B cell (primary cell): ENCODE data around the gene EIF2S1. TPM values are rescaled to one million over a fixed set of nuclear protein-coding genes. Genes with fewer than 3 reads are reported as not detected.

Experiments
- ATAC-seq: fragments of 200-7000 bp; cut with Tn5 transposase; one replicate; pipeline ENCODE4 v1.10.0; 2021; ENCODE audit warnings: low read depth, mild to moderate bottlenecking, moderate number of reproducible peaks, moderate library complexity
- CTCF ChIA-PET: fragments of 350-600 bp; sonication (Branson Sonifier 250); formaldehyde crosslinking; loops from one replicate; lab custom pipeline; 2021; ENCODE audit warnings: antibody characterized with exemption, inconsistent platforms; lab: Charles Lee
- POLR2A ChIA-PET: fragments of 350-600 bp; sonication (Branson Sonifier 250); formaldehyde crosslinking; loops from one replicate; lab custom pipeline; 2021; ENCODE audit warnings: antibody characterized with exemption; lab: Charles Lee
- DNase-seq: peaks from one replicate; pipeline ENCODE4 v3.0.0; 2013
- H2AFZ ChIP-seq: 2 replicates; pipeline ENCODE4 v1.6.1; 2012; ENCODE audit warnings: mild to moderate bottlenecking, low read depth, low read length; ENCODE audit not compliant: insufficient read depth, poor library complexity, severe bottlenecking
- H3K27ac ChIP-seq, 2 donors: 1 replicate in 1 of 2; 2 replicates in 1 of 2; pipeline ENCODE4 v1.5.1; 2012 to 2013; ENCODE audit warnings: low read length in 2 of 2, mild to moderate bottlenecking in 2 of 2, moderate library complexity in 1 of 2
- H3K27me3 ChIP-seq, 4 experiments: fragments of 200-600 bp in 1 of 4; sonication (generic) in 1 of 4; replicated peaks in 1 of 4; 1 replicate in 2 of 4; 2 replicates in 2 of 4; pipeline versions ENCODE4 v1.6.1 to v1.7.0; 2013 to 2016; ENCODE audit warnings: low read length in 3 of 4, mild to moderate bottlenecking in 2 of 4, mixed read lengths in 1 of 4, moderate library complexity in 1 of 4; ENCODE audit not compliant: insufficient read depth in 4 of 4, control insufficient read depth in 3 of 4; ENCODE audit errors: control extremely low read depth in 1 of 4
- H3K36me3 ChIP-seq, 2 experiments: replicated peaks in 1 of 2; 1 replicate in 1 of 2; 2 replicates in 1 of 2; pipeline versions ENCODE4 v1.6.1 to v1.7.1; 2013; ENCODE audit warnings: low read length in 1 of 2; ENCODE audit not compliant: insufficient read depth in 2 of 2, control insufficient read depth in 1 of 2; ENCODE audit errors: control extremely low read depth in 1 of 2, extremely low read depth in 1 of 2
- H3K4me1 ChIP-seq, 2 donors: fragments of 200-600 bp in 1 of 2; sonication (generic) in 1 of 2; 1 replicate in 1 of 2; 2 replicates in 1 of 2; pipeline versions ENCODE4 v1.5.1 to v1.6.1; 2013 to 2017; ENCODE audit warnings: low read length in 2 of 2; ENCODE audit not compliant: control insufficient read depth in 2 of 2, insufficient read depth in 2 of 2
- H3K4me2 ChIP-seq: replicated peaks from 2 replicates; pipeline ENCODE3; 2012; ENCODE audit warnings: mild to moderate bottlenecking, low read depth, low read length; ENCODE audit not compliant: poor library complexity, severe bottlenecking
- H3K4me3 ChIP-seq, 5 experiments: fragments of 200-600 bp in 1 of 5; sonication (generic) in 1 of 5; 1 replicate in 3 of 5; 2 replicates in 2 of 5; pipeline versions ENCODE4 v1.5.1 to v1.7.0; 2011 to 2016; ENCODE audit warnings: low read length in 4 of 5, mild to moderate bottlenecking in 4 of 5, low read depth in 2 of 5, control low read depth in 1 of 5, moderate library complexity in 1 of 5; ENCODE audit not compliant: insufficient read depth in 1 of 5; ENCODE audit errors: control extremely low read depth in 1 of 5, extremely low read depth in 1 of 5
- H3K79me2 ChIP-seq: fragments of 200-600 bp; sonication (generic); one replicate; pipeline ENCODE4 v1.6.0; 2016; ENCODE audit warnings: low read length; ENCODE audit not compliant: control insufficient read depth, insufficient read depth
- H3K9ac ChIP-seq: fragments of 200-600 bp; sonication (generic); 2 replicates; pipeline ENCODE4 v1.6.1; 2017; ENCODE audit warnings: mild to moderate bottlenecking, low read length, moderate library complexity
- H3K9me3 ChIP-seq, 3 donors: one replicate each; pipeline versions ENCODE4 v1.6.1 to v1.7.1; 2013; ENCODE audit warnings: low read length in 2 of 3; ENCODE audit not compliant: control insufficient read depth in 2 of 3, insufficient read depth in 1 of 3; ENCODE audit errors: control extremely low read depth in 1 of 3
- H4K20me1 ChIP-seq: 2 replicates; pipeline ENCODE4 v1.6.0; 2012; ENCODE audit warnings: mild to moderate bottlenecking, low read length; ENCODE audit not compliant: insufficient read depth, control insufficient read depth, poor library complexity, severe bottlenecking
- H3K27ac Mint-ChIP-seq: one replicate; pipeline ENCODE4 v1.8.0; 2021; ENCODE audit warnings: mixed read lengths
- H3K27me3 Mint-ChIP-seq: one replicate; pipeline ENCODE4 v1.8.0; 2021; ENCODE audit warnings: mixed read lengths
- H3K4me1 Mint-ChIP-seq: one replicate; pipeline ENCODE4 v1.8.0; 2021; ENCODE audit warnings: mixed read lengths
- H3K4me3 Mint-ChIP-seq: one replicate; pipeline ENCODE4 v1.8.0; 2021; ENCODE audit warnings: mixed read lengths
- H3K9me3 Mint-ChIP-seq: one replicate; pipeline ENCODE4 v1.8.0; 2022; ENCODE audit warnings: mixed read lengths; ENCODE audit not compliant: insufficient read depth
- EZH2 ChIP-seq: IDR thresholded peaks from 2 replicates; pipeline ENCODE4 v1.6.1; 2012; ENCODE audit warnings: borderline replicate concordance, low read depth, mild to moderate bottlenecking, moderate library complexity, low read length; ENCODE audit not compliant: insufficient read depth, poor library complexity, severe bottlenecking
- WGBS: methylation state at CpG from one replicate; pipeline ENCODE4 v1.1.5; 2013; ENCODE audit warnings: missing lambda C conversion rate; ENCODE audit not compliant: insufficient coverage; 5-methylcytosine and 5-hydroxymethylcytosine counted together
- intact Hi-C: fragments of 100-400 bp; cut with micrococcal nuclease; formaldehyde crosslinking; loops from one replicate; pipeline ENCODE4 v1.10.0; 2022
- polyA plus RNA-seq: library from polyadenylated mRNA; depleted of rRNA; stranded (reverse); fragments of >200 nt; gene quantifications from 2 replicates; pipeline ENCODE4 v1.2.3, GENCODE V29; 2012
- total RNA-seq, 2 donors: library from RNA; stranded (reverse); fragments of 120-200 nt in 1 of 2; gene quantifications; 1 replicate in 1 of 2; 2 replicates in 1 of 2; pipeline versions ENCODE4 v1.2.3 to v1.2.4, GENCODE V29; 2013 to 2022
- TF ChIP-seq, protein P1 (sequence below): fragments of 200-600 bp; IDR thresholded peaks from one replicate; pipeline ENCODE4 v1.8.0; 2022; ENCODE audit warnings: antibody characterized with exemption, mild to moderate bottlenecking

EIF2S1 gene
- total and polyA plus RNA-seq, 2 donors (not counting 1 experiment from before 2014, with no cell fraction given): 10.4 to 39.9 TPM

- no peaks in the 10 kb centered on the region for H3K9me3 Mint-ChIP-seq
- WGBS: 100% methylated on average over 2 of the region's 5 CpGs
- ChIA-PET POLR2A (no interaction called here), CTCF (interaction anchor here (0.6 kb wide), 1 partner anchor 9 kb away, joined by 5 read pairs; no protein-coding TSS in a partner anchor)
- no peaks in the 10 kb centered on the region for H3K4me1 Mint-ChIP-seq
- intact Hi-C loops: no loop called here
- TF ChIP-seq EZH2: no peak
- TF ChIP-seq, protein P1, sequence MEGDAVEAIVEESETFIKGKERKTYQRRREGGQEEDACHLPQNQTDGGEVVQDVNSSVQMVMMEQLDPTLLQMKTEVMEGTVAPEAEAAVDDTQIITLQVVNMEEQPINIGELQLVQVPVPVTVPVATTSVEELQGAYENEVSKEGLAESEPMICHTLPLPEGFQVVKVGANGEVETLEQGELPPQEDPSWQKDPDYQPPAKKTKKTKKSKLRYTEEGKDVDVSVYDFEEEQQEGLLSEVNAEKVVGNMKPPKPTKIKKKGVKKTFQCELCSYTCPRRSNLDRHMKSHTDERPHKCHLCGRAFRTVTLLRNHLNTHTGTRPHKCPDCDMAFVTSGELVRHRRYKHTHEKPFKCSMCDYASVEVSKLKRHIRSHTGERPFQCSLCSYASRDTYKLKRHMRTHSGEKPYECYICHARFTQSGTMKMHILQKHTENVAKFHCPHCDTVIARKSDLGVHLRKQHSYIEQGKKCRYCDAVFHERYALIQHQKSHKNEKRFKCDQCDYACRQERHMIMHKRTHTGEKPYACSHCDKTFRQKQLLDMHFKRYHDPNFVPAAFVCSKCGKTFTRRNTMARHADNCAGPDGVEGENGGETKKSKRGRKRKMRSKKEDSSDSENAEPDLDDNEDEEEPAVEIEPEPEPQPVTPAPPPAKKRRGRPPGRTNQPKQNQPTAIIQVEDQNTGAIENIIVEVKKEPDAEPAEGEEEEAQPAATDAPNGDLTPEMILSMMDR: no peak
- Histone ChIP-seq H2AFZ (no peak overlapping the region), H3K9ac (no peak overlapping the region), H4K20me1 (no peaks in the 10 kb centered on the region), H3K4me2 (no peak overlapping the region), H3K27me3 (no peaks in the 10 kb centered on the region), H3K79me2 (no peaks in the 10 kb centered on the region), H3K9me3 (no peaks in the 10 kb centered on the region), H3K4me3 (no peak overlapping the region), H3K4me1 (no peaks in the 10 kb centered on the region), H3K36me3 (peaks cover 13 to 45% of the 10 kb centered on the region in 2 experiments), H3K27ac (no peak overlapping the region)
- no peak overlapping the region for H3K4me3 Mint-ChIP-seq
- H3K27ac Mint-ChIP-seq: no peak overlapping the region
- no peak for ATAC-seq
- no peaks in the 10 kb centered on the region for H3K27me3 Mint-ChIP-seq
- DNase-seq: no peak
Observed at GRCh38 chr14:67331368-67332125, 28.6 kb upstream of the EIF2S1 start.

DNA sequence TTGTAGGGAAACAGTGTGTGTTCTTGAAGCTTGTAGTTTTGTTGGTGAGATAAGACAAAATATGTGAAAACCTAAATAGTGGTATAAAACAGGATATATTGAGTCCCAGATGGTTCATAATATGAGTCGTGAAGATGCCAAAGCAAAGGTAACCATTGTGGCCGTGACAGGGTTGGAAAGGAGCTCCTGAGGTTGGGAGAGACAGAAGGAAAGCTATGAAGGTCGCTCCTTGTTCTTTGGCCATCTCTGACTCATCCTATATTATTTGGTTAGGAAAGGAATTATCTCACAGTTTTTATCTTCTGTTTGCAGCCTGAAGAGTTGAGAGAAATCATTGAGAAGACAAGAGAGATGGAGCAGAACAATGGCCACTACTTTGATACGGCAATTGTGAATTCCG lies 27.7 kb upstream of the EIF2S1 start:
- Histone ChIP-seq H3K27me3 (no peaks in the 10 kb centered on the region), H4K20me1 (no peaks in the 10 kb centered on the region), H3K9me3 (no peaks in the 10 kb centered on the region), H3K79me2 (no peaks in the 10 kb centered on the region), H3K4me1 (no peaks in the 10 kb centered on the region), H3K4me3 (no peak overlapping the region), H3K9ac (no peak overlapping the region), H3K4me2 (no peak overlapping the region), H2AFZ (no peak overlapping the region), H3K27ac (no peak overlapping the region), H3K36me3 (peaks cover 14 to 53% of the 10 kb centered on the region in 2 experiments)
- Mint-ChIP-seq H3K4me3 (no peak overlapping the region), H3K4me1 (no peaks in the 10 kb centered on the region), H3K27ac (no peak overlapping the region), H3K9me3 (no peaks in the 10 kb centered on the region), H3K27me3 (no peaks in the 10 kb centered on the region)
- WGBS: 98% methylated on average over 4 of the region's 5 CpGs
- POLR2A ChIA-PET: no interaction called here
- DNase-seq (no peak), ATAC-seq (no peak)
- CTCF ChIA-PET: no interaction called here
- intact Hi-C loops: no loop called here
- TF ChIP-seq, protein P1: no peak
- TF ChIP-seq EZH2: no peak
